ENCODE measurements around the gene SPAST. TPM values are rescaled to one million over a fixed set of nuclear protein-coding genes. Genes with fewer than 3 reads are reported as not detected.

SPAST gene
- total and polyA plus RNA-seq, 9 of the 15 experiments (the other 6 are each of a cell fraction or from before 2014, with no cell fraction given) = 7.4 to 37.0 (median 19.0) TPM

DNA sequence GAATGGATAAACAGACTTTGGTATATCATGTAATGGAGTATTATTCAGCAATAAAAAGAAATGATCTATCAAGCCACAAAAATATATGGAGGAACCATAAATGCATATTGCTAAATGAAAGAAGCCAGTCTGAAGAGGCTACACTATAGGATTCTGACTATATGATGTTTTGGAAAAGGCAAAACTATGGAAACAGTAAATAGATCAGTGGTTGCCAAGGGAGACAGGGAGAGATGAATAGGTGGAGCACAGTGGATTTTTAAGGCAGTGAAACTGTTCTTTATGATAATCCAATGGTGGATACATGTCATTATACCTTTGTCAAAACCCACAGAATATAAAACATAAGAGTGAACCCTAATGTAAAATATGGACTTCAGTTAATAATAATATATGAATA, 61.3 kb downstream of the SPAST start:
- Histone ChIP-seq H3K9ac (ENCODE audit: insufficient read depth in 1 of 2, low read depth in 2 of 2, low read length in 2 of 2) (no peak overlapping the region), H3K27ac (ENCODE audit: extremely low read depth, low read depth, low read length) (no peak overlapping the region), H3K9me3 (replicated peaks; ENCODE audit: control insufficient read depth, insufficient read depth, low read depth, low read length) (no peaks in the 10 kb centered on the region; the same call in 1 of the 2 replicates), H3K4me3 (no peak overlapping the region), H3K4me2 (ENCODE audit: insufficient read depth, low read length) (no peak overlapping the region), H3K4me1 (replicated peaks in 1 of 2; ENCODE audit: control insufficient read depth in 2 of 2, insufficient read depth in 2 of 2, low read length in 2 of 2) (no peaks in the 10 kb centered on the region), H3K79me2 (ENCODE audit: control insufficient read depth, insufficient read depth, low read length) (no peaks in the 10 kb centered on the region), H3K9me1 (ENCODE audit: control insufficient read depth, insufficient read depth, low read length) (no peaks in the 10 kb centered on the region), H3K27me3 (ENCODE audit: control insufficient read depth in 2 of 2, insufficient read depth in 2 of 2, low read length in 2 of 2) (no peaks in the 10 kb centered on the region), H2AFZ (ENCODE audit: low read depth, low read length) (no peak overlapping the region), H4K20me1 (replicated peaks; ENCODE audit: control insufficient read depth, insufficient read depth, low read length) (no peaks in the 10 kb centered on the region), H3K36me3 (ENCODE audit: control insufficient read depth, insufficient read depth, low read length) (peaks cover 29% of the 10 kb centered on the region)
- in situ Hi-C loops (cut with MboI) (no loop called here), intact Hi-C loops (cut with micrococcal nuclease) (no loop called here)
- no TSS peak for BruUV-seq (replicated peaks)
- TF ChIP-seq RFX1 (IDR thresholded peaks at IDR 0.05) (peak; percentile 59), FOXJ2 (tag; IDR thresholded peaks at IDR 0.05) (0 out of 2 replicates have a peak, but pooled peaks have one; percentile 59), POLR2H (tag; IDR thresholded peaks at IDR 0.05; ENCODE audit: low read depth) (no peak)
- no peak for ATAC-seq
- POLR2A ChIA-PET = no interaction called here
- no peak for DNase-seq (ENCODE audit: extremely low read depth in 1 of 4, low spot score in 3 of 4)
- CTCF ChIA-PET (ENCODE audit: low intra/inter-chr PET ratio) = no interaction called here
- FAIRE-seq = no peak

GRCh38 chr2:32128636-32129035, 65.3 kb downstream of the SPAST start:
- in situ Hi-C loops (cut with MboI) = no loop called here
- Histone ChIP-seq H3K4me2 (ENCODE audit: insufficient read depth, low read length) (no peak overlapping the region), H3K36me3 (ENCODE audit: control insufficient read depth, insufficient read depth, low read length) (peaks cover 32% of the 10 kb centered on the region), H3K79me2 (ENCODE audit: control insufficient read depth, insufficient read depth, low read length) (no peaks in the 10 kb centered on the region; the same call in 2 of the 3 replicates), H2AFZ (ENCODE audit: low read depth, low read length) (no peak overlapping the region), H3K27me3 (ENCODE audit: control insufficient read depth in 2 of 2, insufficient read depth in 2 of 2, low read length in 2 of 2) (no peaks in the 10 kb centered on the region), H3K9me1 (ENCODE audit: control insufficient read depth, insufficient read depth, low read length) (no peaks in the 10 kb centered on the region), H3K4me1 (replicated peaks in 1 of 2; ENCODE audit: control insufficient read depth in 2 of 2, insufficient read depth in 2 of 2, low read length in 2 of 2) (no peaks in the 10 kb centered on the region), H4K20me1 (replicated peaks; ENCODE audit: control insufficient read depth, insufficient read depth, low read length) (no peaks in the 10 kb centered on the region), H3K4me3 (no peak overlapping the region), H3K27ac (ENCODE audit: extremely low read depth, low read depth, low read length) (no peak overlapping the region), H3K9ac (ENCODE audit: insufficient read depth in 1 of 2, low read depth in 2 of 2, low read length in 2 of 2) (no peak overlapping the region), H3K9me3 (replicated peaks; ENCODE audit: control insufficient read depth, insufficient read depth, low read depth, low read length) (no peaks in the 10 kb centered on the region; the same call in 1 of the 2 replicates)
- TF ChIP-seq CBFA2T2 (conservative IDR thresholded peaks at IDR 0.05) = no peak
- no peak for TF ChIP-seq RUNX1 (IDR thresholded peaks at IDR 0.05; ENCODE audit: low read depth)
- TF ChIP-seq ZEB2 (IDR thresholded peaks at IDR 0.05) = no peak
- POLR2A ChIA-PET = interaction anchor here (0.8 kb wide), 1 partner anchor 37 kb away, joined by 3 read pairs; the partner anchor contains the start of gene SLC30A6
- intact Hi-C loops (cut with micrococcal nuclease) = no loop called here
- CTCF ChIA-PET (ENCODE audit: low intra/inter-chr PET ratio) = no interaction called here
- no TSS peak for BruUV-seq (replicated peaks)
- no peak for DNase-seq (ENCODE audit: extremely low read depth in 1 of 4, low spot score in 3 of 4)
- FAIRE-seq = no peak
- no peak for ATAC-seq
- WGBS (ENCODE audit: insufficient coverage, low coverage, missing lambda C conversion rate) = 100% methylated on average over 1 of the region's 1 CpG

Data from K562 (cell line).